Fibroblast of skin of scalp (primary cell): ENCODE results near the gene PITPNB.

Experiments used
- DNase-seq: peaks from one replicate; pipeline ENCODE4 v3.0.0-alpha.2; 2013

PITPNB gene

GRCh38 chr22:27858626-27859025 is 60.4 kb downstream of the PITPNB start:
- no peak for DNase-seq

- DNase-seq = peak; percentile 61
These were observed 61.6 kb downstream of the PITPNB start for GRCh38 chr22:27857443-27857842.

- DNase-seq = no peak
These were observed 62.7 kb downstream of the PITPNB start for GRCh38 chr22:27856386-27856785.

DNA sequence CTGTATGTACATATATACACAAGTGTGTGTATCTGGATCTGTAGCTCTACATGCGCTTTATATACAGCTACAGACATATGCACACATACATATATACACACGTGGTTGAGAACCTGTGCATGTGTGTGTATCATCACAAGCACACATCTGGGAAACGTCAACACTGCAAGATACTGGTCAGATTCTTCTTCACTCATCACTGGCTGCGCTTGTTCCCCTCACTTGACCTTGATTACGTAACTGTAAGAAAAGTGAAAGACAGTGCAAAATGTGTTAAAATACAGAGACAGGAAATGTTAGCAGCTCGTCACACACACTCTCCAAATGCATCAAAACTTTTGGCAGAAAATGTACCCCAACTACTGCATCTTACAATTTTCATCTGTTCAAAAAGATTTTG is 65.6 kb downstream of the PITPNB start:
- no peak for DNase-seq

DNA sequence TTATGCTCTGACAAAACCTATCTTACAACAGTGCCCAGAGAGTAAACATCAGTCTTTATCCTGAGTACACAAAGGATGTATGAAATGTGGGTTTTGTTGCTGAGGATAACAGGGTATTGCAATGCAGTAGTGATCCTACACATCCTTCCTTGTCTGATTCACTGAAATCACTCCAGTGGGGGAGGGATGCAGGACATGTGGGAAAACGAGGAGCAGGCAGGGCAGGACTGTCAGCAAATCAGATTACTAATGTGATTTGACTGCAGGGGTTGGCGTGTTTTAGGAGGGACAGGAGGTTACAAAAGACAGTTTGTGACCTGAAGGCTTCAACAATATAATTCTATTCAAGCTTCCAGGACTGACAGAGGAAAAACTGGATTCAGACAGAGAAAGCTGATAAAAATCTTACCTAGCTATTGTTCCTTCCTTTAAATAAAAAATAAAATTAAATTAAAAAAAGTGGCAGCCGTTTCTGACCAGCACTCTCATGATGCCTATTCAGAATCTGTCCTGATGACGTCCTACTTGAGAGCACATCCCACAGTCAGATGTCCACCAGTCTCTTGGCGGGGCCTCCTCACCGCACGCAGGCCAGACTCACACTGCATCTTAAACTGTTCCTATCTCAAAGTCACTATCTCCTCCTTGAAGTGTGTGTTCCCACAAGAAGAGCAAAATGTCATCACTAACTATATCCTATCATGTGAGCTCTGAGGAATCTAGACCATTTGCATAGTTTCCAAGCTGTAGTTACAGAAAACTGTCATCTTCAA is 66.9 kb downstream of the PITPNB start:
- DNase-seq = peak; percentile 71

DNA sequence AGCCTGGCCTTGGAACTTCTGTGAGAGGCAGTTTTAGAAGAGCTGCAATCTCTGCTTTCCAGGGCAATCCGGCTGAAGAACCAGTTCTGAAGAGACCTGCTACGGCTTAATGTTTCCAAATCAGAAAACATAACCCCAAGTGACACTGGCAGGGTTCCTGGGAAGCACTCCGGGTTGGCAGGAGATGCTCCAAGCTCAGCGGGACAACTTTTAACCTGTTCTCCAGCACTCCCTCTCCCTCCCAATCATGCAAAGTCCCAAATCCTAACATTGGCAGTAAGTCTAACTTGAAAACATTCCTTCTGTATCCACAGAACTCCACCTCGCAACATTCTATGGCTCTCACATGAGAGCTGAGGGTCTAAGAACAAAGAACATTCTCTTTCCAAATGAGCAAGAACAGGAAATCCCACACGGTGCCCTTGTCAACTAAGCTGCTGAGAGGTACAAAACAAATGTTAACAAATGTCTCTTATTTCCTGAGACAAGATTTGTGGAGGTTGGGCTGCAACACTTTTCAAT is 69.0 kb downstream of the PITPNB start:
- DNase-seq = peak; percentile 50

DNA sequence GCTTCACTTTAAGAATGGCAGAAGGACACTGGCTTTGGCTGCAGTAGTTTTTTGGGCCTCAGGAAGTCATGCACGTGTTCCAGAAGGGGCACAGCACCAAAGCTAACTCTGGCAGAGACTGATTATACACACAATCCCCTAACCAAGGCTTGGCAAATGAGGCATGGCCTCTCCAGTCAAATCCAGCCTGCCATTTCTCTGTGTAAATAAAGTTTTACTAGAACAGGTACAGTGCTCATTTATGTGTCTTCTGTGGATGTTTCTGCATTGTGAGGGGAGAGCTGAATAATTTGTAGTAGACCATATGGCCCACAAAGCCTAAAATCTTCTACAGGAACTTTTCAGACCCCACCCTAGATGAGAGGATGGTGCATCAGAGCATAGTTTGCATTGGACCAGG is 71.1 kb downstream of the PITPNB start:
- no peak for DNase-seq

GRCh38 chr22:27846910-27847309 is 72.1 kb downstream of the PITPNB start:
- no peak for DNase-seq

- no peak for DNase-seq
These were observed 72.8 kb downstream of the PITPNB start for GRCh38 chr22:27846248-27846757.

DNA sequence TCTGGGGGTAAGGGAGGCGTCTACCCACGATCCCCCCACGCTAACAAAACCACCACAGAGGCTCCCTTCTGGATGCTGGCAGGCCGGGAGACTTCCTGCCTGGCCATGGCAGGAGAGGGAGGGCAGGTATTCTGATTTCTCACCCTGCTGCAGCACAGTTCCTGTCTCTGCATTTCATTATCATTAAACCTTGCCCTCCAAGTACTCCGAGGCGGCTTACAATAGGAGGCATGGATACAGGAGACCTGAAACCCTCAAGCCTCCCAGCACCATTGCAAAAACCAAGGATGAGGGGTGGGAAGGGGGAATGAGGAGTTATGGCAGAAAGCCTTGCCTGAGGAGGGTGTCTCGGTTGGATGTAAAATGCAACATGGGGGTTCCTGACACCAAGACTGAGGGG is 73.4 kb downstream of the PITPNB start:
- no peak for DNase-seq

GRCh38 chr22:27844656-27845591 is 74.1 kb downstream of the PITPNB start:
- DNase-seq = peak; percentile 55

DNA sequence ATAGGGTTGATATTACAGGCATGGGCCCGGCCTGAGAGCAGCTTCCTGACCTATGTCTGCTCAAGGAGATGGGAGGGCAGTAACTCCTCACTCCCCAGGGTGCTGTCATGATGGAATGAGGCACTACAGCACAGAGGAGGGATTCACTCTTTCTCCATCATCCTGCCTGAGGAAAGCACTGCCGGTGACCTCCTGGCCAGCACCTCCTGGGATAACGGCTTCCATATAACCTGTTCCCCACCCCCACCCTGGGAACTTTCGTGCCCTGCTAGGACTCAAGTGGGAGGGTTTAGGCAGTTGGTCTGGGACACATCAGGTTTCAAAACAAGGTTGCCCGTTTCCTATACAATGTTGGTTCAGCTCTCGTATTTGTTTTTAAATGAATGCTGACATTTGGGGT is 74.8 kb downstream of the PITPNB start:
- DNase-seq = no peak

DNA sequence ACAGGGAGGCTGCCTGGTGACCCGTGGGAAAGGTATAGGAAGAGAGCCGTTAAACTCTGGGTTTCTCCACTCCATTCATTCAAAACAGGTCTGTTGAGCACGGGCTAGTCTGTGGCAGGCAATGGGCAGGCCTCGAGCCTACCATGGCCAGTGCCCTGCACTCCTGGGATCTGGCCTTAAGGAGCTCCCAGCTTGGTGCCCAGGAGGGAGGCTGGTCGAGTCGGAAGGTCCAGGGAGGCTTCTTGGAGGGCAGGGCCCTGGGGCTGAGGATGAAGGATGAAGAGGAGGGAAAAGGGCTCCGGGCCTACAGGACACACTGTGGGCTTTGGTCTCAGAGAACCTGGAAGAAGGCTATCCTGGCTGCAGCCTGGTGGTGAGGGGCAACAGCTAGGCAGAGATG is 75.6 kb downstream of the PITPNB start:
- no peak for DNase-seq

GRCh38 chr22:27842669-27843431 is 76.2 kb downstream of the PITPNB start:
- DNase-seq = peak; percentile 70

DNA sequence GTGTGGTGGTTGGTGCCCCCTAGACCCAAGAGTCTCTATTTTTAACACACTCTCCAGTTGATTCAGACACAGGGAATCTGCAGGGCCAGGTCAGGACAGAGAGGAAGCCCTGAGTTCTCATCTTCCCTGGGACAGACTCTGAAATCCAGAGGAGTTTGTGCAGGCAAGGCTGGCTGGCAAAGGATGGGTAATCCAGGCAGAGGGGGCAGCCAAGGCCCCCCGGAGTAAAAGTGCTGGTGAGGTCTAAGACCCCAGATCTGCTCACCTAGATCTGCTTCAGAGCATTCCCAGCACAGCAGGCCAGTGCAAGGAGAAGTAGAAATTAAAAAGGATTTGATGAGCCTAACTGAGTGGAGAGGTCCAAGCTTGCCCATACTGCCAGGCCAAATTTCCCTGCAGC is 76.9 kb downstream of the PITPNB start:
- DNase-seq = no peak

DNA sequence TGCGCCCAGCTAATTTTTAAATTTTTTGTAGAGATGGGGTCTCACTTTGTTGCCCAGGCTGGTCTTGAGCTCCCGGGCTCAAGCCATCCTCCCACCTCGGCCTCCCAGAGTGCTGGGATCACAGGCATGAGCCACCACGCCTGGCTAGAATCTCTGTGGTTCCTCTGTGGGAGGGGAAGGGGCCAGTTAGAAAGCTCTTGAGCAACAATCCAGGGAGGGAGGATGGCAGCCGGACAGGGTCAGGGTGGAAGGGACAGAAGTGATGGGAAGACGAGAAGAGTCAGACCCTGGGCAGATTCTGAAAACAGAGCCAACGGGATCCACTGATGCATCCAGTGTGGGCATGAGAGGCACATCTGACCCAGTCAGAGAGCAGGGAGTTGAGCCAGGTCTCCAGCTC is 78.6 kb downstream of the PITPNB start:
- no peak for DNase-seq

DNA sequence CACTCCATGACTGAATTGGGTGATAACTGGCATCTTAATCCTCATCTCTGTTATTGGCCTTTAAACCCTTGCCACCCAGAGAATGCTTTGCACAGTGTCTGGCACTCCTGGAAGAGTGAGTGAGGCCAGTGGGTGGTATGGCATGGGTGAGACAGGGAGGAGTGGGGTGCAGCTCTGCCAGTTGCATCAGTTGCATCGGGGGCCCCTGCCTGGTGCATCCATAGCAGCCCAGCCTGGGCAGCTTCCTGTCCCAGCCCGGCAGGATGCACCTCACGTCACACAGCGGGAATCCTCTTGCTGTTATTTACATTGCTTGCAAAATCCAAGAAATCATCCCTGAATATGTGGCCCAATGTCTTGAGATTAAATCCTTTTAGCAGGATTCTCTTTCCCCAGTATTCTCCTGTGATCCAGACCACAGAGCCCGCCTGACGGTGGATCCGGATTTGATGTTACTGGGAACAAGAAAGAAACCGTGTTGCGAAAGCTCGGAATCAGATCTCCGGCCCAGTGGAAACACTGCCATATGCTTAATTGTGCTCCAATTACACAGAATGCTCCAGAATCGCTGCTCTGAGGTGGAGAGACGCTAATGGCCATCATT is 79.9 kb downstream of the PITPNB start:
- no peak for DNase-seq

- DNase-seq = peak; percentile 91
These were observed 82.9 kb downstream of the PITPNB start for GRCh38 chr22:27836181-27836580.

DNA sequence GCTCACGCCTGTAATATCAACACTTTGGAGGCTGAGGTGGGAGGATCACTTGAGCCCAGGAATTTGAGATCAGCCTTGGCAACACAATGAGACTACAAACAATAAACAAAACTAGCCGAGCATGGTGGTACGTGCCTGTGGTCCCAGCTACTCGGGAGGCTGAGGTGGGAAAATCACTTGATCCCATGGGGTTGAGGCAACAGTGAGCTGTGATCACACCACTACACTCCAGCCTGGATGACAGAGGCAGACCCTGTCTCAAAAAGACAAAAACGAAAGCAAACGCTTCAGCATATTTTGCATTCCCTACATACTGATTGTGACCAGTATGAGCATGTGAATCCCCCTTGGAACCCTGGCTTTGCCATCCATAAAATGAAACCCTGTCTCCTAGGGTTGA is 83.6 kb downstream of the PITPNB start:
- peak; percentile 85 for DNase-seq

- DNase-seq = no peak
These were observed 84.5 kb downstream of the PITPNB start for GRCh38 chr22:27834364-27835185.

DNA sequence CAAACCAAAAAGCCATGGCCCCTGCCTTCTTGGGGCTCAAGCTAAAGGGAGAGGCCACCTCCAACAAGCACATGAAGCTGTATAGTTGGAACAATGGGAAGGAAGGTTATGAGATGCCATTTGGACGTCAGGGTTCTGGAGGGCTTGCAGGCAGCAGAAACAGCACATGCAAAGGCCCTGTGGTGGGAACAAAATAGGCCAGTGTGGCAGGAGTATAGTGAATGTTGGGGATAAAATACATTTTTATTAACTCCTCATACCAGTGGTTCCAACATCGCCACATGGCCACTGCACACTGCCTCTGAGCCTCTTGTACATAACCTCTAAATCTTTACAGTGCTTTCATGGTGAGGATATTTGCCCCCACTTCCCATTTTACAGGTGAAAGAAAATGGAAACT is 85.3 kb downstream of the PITPNB start:
- no peak for DNase-seq
